ENCODE results near the gene GAS2.

Gene GAS2

GRCh38 chr11:22807391-22807790 is 141.0 kb downstream of the GAS2 start:
- ATAC-seq (replicated peaks) (no peak), DNase-seq (no peak)
- no peaks in the 10 kb centered on the region for H3K27me3 Mint-ChIP-seq
- peaks cover 3 to 4% of the 10 kb centered on the region in 2 donors for H3K9me3 Mint-ChIP-seq
- peaks cover 11 to 15% of the 10 kb centered on the region in 2 donors for H3K4me1 Mint-ChIP-seq
- peaks cover 0 to 4% of the 10 kb centered on the region in 2 donors for H3K36me3 Mint-ChIP-seq
- no peak overlapping the region for H3K27ac Mint-ChIP-seq
- H3K4me3 Mint-ChIP-seq, result no peak overlapping the region

- H3K36me3 Mint-ChIP-seq, result peaks cover 0 to 4% of the 10 kb centered on the region in 2 donors
- DNase-seq (no peak), ATAC-seq (replicated peaks) (peak; percentile 96 to 99)
Measured at GRCh38 chr11:22807855-22808570, 141.6 kb downstream of the GAS2 start.

GRCh38 chr11:22808571-22809197 is 142.3 kb downstream of the GAS2 start:
- no peaks in the 10 kb centered on the region for H3K27me3 Mint-ChIP-seq
- H3K4me1 Mint-ChIP-seq, result peaks cover 11 to 15% of the 10 kb centered on the region in 2 donors
- H3K4me3 Mint-ChIP-seq, result no peak overlapping the region
- peaks cover 0 to 4% of the 10 kb centered on the region in 2 donors for H3K36me3 Mint-ChIP-seq
- peaks cover 3 to 4% of the 10 kb centered on the region in 2 donors for H3K9me3 Mint-ChIP-seq
- DNase-seq (no peak), ATAC-seq (replicated peaks) (peak; percentile 26 to 31)
- H3K27ac Mint-ChIP-seq, result no peak overlapping the region

More at GRCh38 chr11:22807855-22808570, 141.6 kb downstream of the GAS2 start:
- Mint-ChIP-seq H3K4me3 (no peak overlapping the region), H3K27ac (no peak overlapping the region), H3K4me1 (peaks cover 11 to 15% of the 10 kb centered on the region in 2 donors), H3K27me3 (no peaks in the 10 kb centered on the region), H3K9me3 (peaks cover 3 to 4% of the 10 kb centered on the region in 2 donors)

- Mint-ChIP-seq H3K4me3 (no peak overlapping the region), H3K27ac (no peak overlapping the region), H3K9me3 (peaks cover 4 to 5% of the 10 kb centered on the region in 2 donors), H3K27me3 (no peaks in the 10 kb centered on the region), H3K36me3 (peaks cover 0 to 4% of the 10 kb centered on the region in 2 donors), H3K4me1 (peaks cover 11 to 15% of the 10 kb centered on the region in 2 donors)
- DNase-seq (no peak), ATAC-seq (replicated peaks) (no peak)
Measured at GRCh38 chr11:22809893-22810292, 143.5 kb downstream of the GAS2 start.

- Mint-ChIP-seq H3K27me3 (no peaks in the 10 kb centered on the region), H3K36me3 (peaks cover 20 to 30% of the 10 kb centered on the region in 2 donors), H3K9me3 (no peaks in the 10 kb centered on the region), H3K4me3 (no peak overlapping the region), H3K4me1 (no peaks in the 10 kb centered on the region), H3K27ac (no peak overlapping the region)
- DNase-seq (no peak), ATAC-seq (replicated peaks) (no peak)
Measured at GRCh38 chr11:22822203-22822602, 155.8 kb downstream of the GAS2 start.

- peaks cover 7 to 9% of the 10 kb centered on the region in 2 donors for H3K36me3 Mint-ChIP-seq
- H3K9me3 Mint-ChIP-seq, result no peaks in the 10 kb centered on the region
- no peaks in the 10 kb centered on the region for H3K27me3 Mint-ChIP-seq
- ATAC-seq (replicated peaks) (no peak), DNase-seq (no peak)
- no peak overlapping the region for H3K27ac Mint-ChIP-seq
- peak overlapping the region; percentile 87 for H3K4me3 Mint-ChIP-seq
- H3K4me1 Mint-ChIP-seq, result peaks cover 5 to 8% of the 10 kb centered on the region in 2 donors
Measured at GRCh38 chr11:22828373-22828772, 162.0 kb downstream of the GAS2 start.

- H3K4me3 Mint-ChIP-seq, result peak within 1 kb of the TSS; percentile 87
- ATAC-seq (replicated peaks), result peak; percentile 88 to 91
- peak within 1 kb of the TSS; percentile 69 for H3K27ac Mint-ChIP-seq
- DNase-seq, result peak; percentile 88
- no peaks in the 10 kb centered on the region for H3K9me3 Mint-ChIP-seq
- H3K4me1 Mint-ChIP-seq, result peaks cover 5 to 8% of the 10 kb centered on the region in 2 donors
- peaks cover 4 to 7% of the 10 kb centered on the region in 2 donors for H3K36me3 Mint-ChIP-seq
- H3K27me3 Mint-ChIP-seq, result no peaks in the 10 kb centered on the region
Measured at GRCh38 chr11:22829231-22830081, 163.0 kb downstream of the GAS2 start, which contains the start of gene SVIP. Gene SVIP (minus strand): TSS chr11:22829801. CDS start chr11:22829748, 53 bp downstream.

- H3K27me3 Mint-ChIP-seq, result no peaks in the 10 kb centered on the region
- H3K36me3 Mint-ChIP-seq, result peaks cover 0 to 3% of the 10 kb centered on the region in 2 donors
- H3K4me3 Mint-ChIP-seq, result peak overlapping the region; percentile 87
- ATAC-seq (replicated peaks) (no peak), DNase-seq (no peak)
- peak overlapping the region; percentile 65 for H3K27ac Mint-ChIP-seq
- no peaks in the 10 kb centered on the region for H3K9me3 Mint-ChIP-seq
- peaks cover 5 to 8% of the 10 kb centered on the region in 2 donors for H3K4me1 Mint-ChIP-seq
Measured at GRCh38 chr11:22830082-22830414, 163.6 kb downstream of the GAS2 start.

- no peak for ATAC-seq (replicated peaks)
- Mint-ChIP-seq H3K27ac (no peak overlapping the region), H3K27me3 (no peaks in the 10 kb centered on the region), H3K36me3 (no peaks in the 10 kb centered on the region), H3K4me3 (no peak overlapping the region), H3K4me1 (peaks cover 5 to 8% of the 10 kb centered on the region in 2 donors), H3K9me3 (no peaks in the 10 kb centered on the region)
- no peak for DNase-seq
Measured at GRCh38 chr11:22832315-22833015, 166.1 kb downstream of the GAS2 start.

GRCh38 chr11:22846726-22847125 is 180.3 kb downstream of the GAS2 start:
- DNase-seq (no peak), ATAC-seq (replicated peaks) (no peak)
- no peaks in the 10 kb centered on the region for H3K27me3 Mint-ChIP-seq
- H3K9me3 Mint-ChIP-seq, result no peaks in the 10 kb centered on the region
- H3K4me3 Mint-ChIP-seq, result no peak overlapping the region
- no peak overlapping the region for H3K27ac Mint-ChIP-seq
- peaks cover 0 to 3% of the 10 kb centered on the region in 2 donors for H3K36me3 Mint-ChIP-seq
- no peaks in the 10 kb centered on the region for H3K4me1 Mint-ChIP-seq

- H3K9me3 Mint-ChIP-seq, result peaks cover 0 to 7% of the 10 kb centered on the region in 2 donors
- H3K4me1 Mint-ChIP-seq, result no peaks in the 10 kb centered on the region
- H3K27ac Mint-ChIP-seq, result no peak overlapping the region
Measured at GRCh38 chr11:22851477-22851876, 185.1 kb downstream of the GAS2 start.

GRCh38 chr11:22859756-22860155 is 193.3 kb downstream of the GAS2 start:
- no peak overlapping the region for H3K27ac Mint-ChIP-seq
- ATAC-seq (replicated peaks) (no peak), DNase-seq (no peak)
- peaks cover 0 to 1% of the 10 kb centered on the region in 2 donors for H3K9me3 Mint-ChIP-seq
- H3K27me3 Mint-ChIP-seq, result no peaks in the 10 kb centered on the region
- no peak overlapping the region for H3K4me3 Mint-ChIP-seq
- peaks cover 0 to 3% of the 10 kb centered on the region in 2 donors for H3K36me3 Mint-ChIP-seq
- no peaks in the 10 kb centered on the region for H3K4me1 Mint-ChIP-seq

More at GRCh38 chr11:22851477-22851876, 185.1 kb downstream of the GAS2 start:
- Mint-ChIP-seq H3K36me3 (peaks cover 0 to 2% of the 10 kb centered on the region in 2 donors), H3K4me3 (no peak overlapping the region), H3K27me3 (no peaks in the 10 kb centered on the region)
- ATAC-seq (replicated peaks) (no peak), DNase-seq (no peak)

- DNase-seq, result no peak
- H3K27ac Mint-ChIP-seq, result no peak within 1 kb of the TSS
- peaks cover 0 to 1% of the 10 kb centered on the region in 2 donors for H3K9me3 Mint-ChIP-seq
- ATAC-seq (replicated peaks), result no peak
- no peak within 1 kb of the TSS for H3K4me3 Mint-ChIP-seq
- no peaks in the 10 kb centered on the region for H3K27me3 Mint-ChIP-seq
- peaks cover 0 to 3% of the 10 kb centered on the region in 2 donors for H3K36me3 Mint-ChIP-seq
- no peaks in the 10 kb centered on the region for H3K4me1 Mint-ChIP-seq
Measured at GRCh38 chr11:22860241-22860640, 193.8 kb downstream of the GAS2 start, which contains the start of gene CCDC179. Gene CCDC179 (minus strand): TSS chr11:22860474. CDS start chr11:22860421, 53 bp downstream.

All from stimulated activated naive B cell treated with anti-CD40 and anti-IgM and Interleukin-4, amounts not matched to agents 10 μg/mL and 1 μg/mL and 100 μg/mL, for 72 hours (primary cell).